ENCODE results near the gene IQCM. TPM values are rescaled to one million over a fixed set of nuclear protein-coding genes. Genes with fewer than 3 reads are reported as not detected.
A peak's percentile ranks its signal among the peaks of the same experiment; 100 is the strongest.
"Not testable (repeated sequence)": the region's sequence is repeated elsewhere in the genome, so short reads cannot be mapped to it uniquely, and the experiment has no call there.

Gene IQCM
- total RNA-seq, 6 experiments from 2014 or later: not detected

GRCh38 chr4:149345424-149345823 is 470.2 kb downstream of the IQCM start:
- no peak for ATAC-seq
- intact Hi-C loops (cut with DNase I): no loop called here
- Histone ChIP-seq H3K9me3 (no peaks in the 10 kb centered on the region), H3K36me3 (no peaks in the 10 kb centered on the region), H3K27ac (no peak overlapping the region), H3K27me3 (no peaks in the 10 kb centered on the region), H3K4me3 (no peak overlapping the region), H3K4me1 (no peaks in the 10 kb centered on the region)
- TF ChIP-seq CTCF (IDR thresholded peaks at IDR 0.05) (no peak), POLR2A (IDR thresholded peaks at IDR 0.05) (no peak)
- WGBS (ENCODE audit: insufficient coverage, low coverage, low lambda C conversion rate, missing lambda C conversion rate): 63% methylated on average over 1 of the region's 1 CpG
- no peak for DNase-seq

- H3K27me3 ChIP-seq: no peaks in the 10 kb centered on the region
- intact Hi-C loops (cut with DNase I): no loop called here
- DNase-seq (no peak), ATAC-seq (no peak)
- WGBS (ENCODE audit: insufficient coverage, low coverage, low lambda C conversion rate, missing lambda C conversion rate): 62% methylated on average over 3 of the region's 3 CpGs
- H3K36me3 ChIP-seq: no peaks in the 10 kb centered on the region
- no peak overlapping the region for H3K27ac ChIP-seq
- no peaks in the 10 kb centered on the region for H3K4me1 ChIP-seq
- no peak overlapping the region for H3K4me3 ChIP-seq
- H3K9me3 ChIP-seq: no peaks in the 10 kb centered on the region
- TF ChIP-seq CTCF (IDR thresholded peaks at IDR 0.05): no peak
- TF ChIP-seq POLR2A (IDR thresholded peaks at IDR 0.05): no peak
Measured at GRCh38 chr4:149344436-149344835, 471.2 kb downstream of the IQCM start.

- Histone ChIP-seq H3K9me3 (no peaks in the 10 kb centered on the region), H3K4me3 (no peak overlapping the region), H3K27ac (no peak overlapping the region), H3K4me1 (no peaks in the 10 kb centered on the region), H3K27me3 (no peaks in the 10 kb centered on the region), H3K36me3 (no peaks in the 10 kb centered on the region)
- ATAC-seq: no peak
- TF ChIP-seq POLR2A (IDR thresholded peaks at IDR 0.05) (no peak), CTCF (IDR thresholded peaks at IDR 0.05) (no peak)
- intact Hi-C loops (cut with DNase I): no loop called here
- no peak for DNase-seq
Measured at GRCh38 chr4:149343614-149344013, 472.0 kb downstream of the IQCM start.

GRCh38 chr4:149341117-149341516 is 474.5 kb downstream of the IQCM start:
- H3K27ac ChIP-seq; H3K4me1 ChIP-seq; H3K27me3 ChIP-seq; ATAC-seq; H3K4me3 ChIP-seq; H3K9me3 ChIP-seq; intact Hi-C loops (cut with DNase I); H3K36me3 ChIP-seq: not testable (repeated sequence)
- DNase-seq: peak in 1 of 3 donors; percentile 17
- 58% methylated on average over 4 of the region's 5 CpGs for WGBS (ENCODE audit: insufficient coverage, low coverage, low lambda C conversion rate, missing lambda C conversion rate)

- 27% methylated on average over 3 of the region's 3 CpGs for WGBS (ENCODE audit: insufficient coverage, low coverage, low lambda C conversion rate, missing lambda C conversion rate)
- Histone ChIP-seq H3K9me3 (no peaks in the 10 kb centered on the region), H3K4me1 (no peaks in the 10 kb centered on the region), H3K36me3 (no peaks in the 10 kb centered on the region), H3K4me3 (no peak overlapping the region), H3K27ac (no peak overlapping the region), H3K27me3 (no peaks in the 10 kb centered on the region)
- intact Hi-C loops (cut with DNase I): no loop called here
- DNase-seq (no peak), ATAC-seq (no peak)
- TF ChIP-seq POLR2A (IDR thresholded peaks at IDR 0.05) (no peak), CTCF (IDR thresholded peaks at IDR 0.05) (no peak)
Measured at GRCh38 chr4:149328161-149328560, 487.5 kb downstream of the IQCM start.
